Motor neuron (in vitro differentiated cells): ENCODE measurements around the gene PSMB5. TPM values are rescaled to one million over a fixed set of nuclear protein-coding genes. Genes with fewer than 3 reads are reported as not detected.
A peak's percentile ranks its signal among the peaks of the same experiment; 100 is the strongest.

Experiments
- ATAC-seq, 8 experiments: fragments of 200-7000 bp; cut with Tn5 transposase; replicated peaks in 6 of 8; 2 replicates each; pipeline ENCODE4 v1.8.0; 2021; ENCODE audit warnings: mild to moderate bottlenecking in 8 of 8, moderate library complexity in 8 of 8
- H3K27ac ChIP-seq, 2 donors: fragments of 250-450 bp; sonication (Bioruptor Pico); 2 replicates each; pipeline ENCODE4 v1.9.0; 2021; ENCODE audit warnings: antibody characterized with exemption in 2 of 2, mild to moderate bottlenecking in 2 of 2, moderate library complexity in 1 of 2
- H3K4me1 ChIP-seq, 2 donors: fragments of 250-450 bp; sonication (Bioruptor Pico); replicated peaks in 1 of 2; 2 replicates each; pipeline ENCODE4 v1.6.1; 2021; ENCODE audit warnings: antibody characterized with exemption in 2 of 2, mild to moderate bottlenecking in 2 of 2, moderate library complexity in 1 of 2
- H3K4me3 ChIP-seq, 5 donors: fragments of 250-450 bp; sonication (Bioruptor Pico); 2 replicates each; pipeline ENCODE4 v1.9.0; 2021; ENCODE audit warnings: antibody characterized with exemption in 5 of 5, mild to moderate bottlenecking in 5 of 5, moderate library complexity in 4 of 5
- WGBS, 10 experiments: fragments of 450-650 bp; shearing (Covaris generic); methylation state at CpG; one replicate each; pipeline ENCODE4 v1.0.0; 2022; 5-methylcytosine and 5-hydroxymethylcytosine counted together
- in situ Hi-C, 9 experiments: fragments of 400-800 bp; cut with MboI; loops; one replicate each; pipeline ENCODE4 v1.15.0; 2021; ENCODE audit warnings: low sequenced_read_pairs in 9 of 9, low pct_unique_long_range_greater_than_20kb in 2 of 9; ENCODE audit not compliant: unreplicated experiment in 9 of 9
- total RNA-seq, 8 experiments: library from RNA; unstranded; fragments of 300-600 nt; gene quantifications; 2 replicates each; pipeline versions ENCODE4 v1.2.3 to v1.2.4, GENCODE V29; 2022

The PSMB5 gene
- total RNA-seq, 8 experiments from 2014 or later = 109 to 312 (median 143) TPM

GRCh38 chr14:22998329-22999012, 36.2 kb downstream of the PSMB5 start:
- no peak overlapping the region for H3K4me3 ChIP-seq
- H3K27ac ChIP-seq = peak overlapping the region in 1 of 2 donors; percentile 84
- ATAC-seq = no peak
- in situ Hi-C loops = loop anchor here in 4 of 9 experiments (10.0 kb wide), 1 partner anchor 56 kb away; the partner anchor contains the start of gene CDH24 (in 4 of the 4)
- H3K4me1 ChIP-seq = peaks cover 22 to 34% of the 10 kb centered on the region in 2 donors
- 70 to 100% (median 82%) methylated on average over 1 to 5 of the region's 16 CpGs; no CpG with 5 or more reads in 1 of the 10 experiments for WGBS, 10 experiments

- Histone ChIP-seq H3K27ac (peak overlapping the region in 1 of 2 donors; percentile 84), H3K4me3 (no peak overlapping the region), H3K4me1 (peaks cover 22 to 34% of the 10 kb centered on the region in 2 donors)
- peak in 1 of 8 experiments; percentile 2 for ATAC-seq
- WGBS, 10 experiments = 48 to 100% (median 68%) methylated on average over 1 to 9 of the region's 9 CpGs
- in situ Hi-C loops = loop anchor here in 4 of 9 experiments (10.0 kb wide), 1 partner anchor 57 kb away; the partner anchor contains the start of gene CDH24 (in 4 of the 4)
These were observed 36.9 kb downstream of the PSMB5 start for GRCh38 chr14:22997676-22998323.

GRCh38 chr14:22996768-22997654, 37.7 kb downstream of the PSMB5 start:
- peak in 5 of 8 experiments; percentile 54 to 86 (median 82) for ATAC-seq
- in situ Hi-C loops = loop anchor here in 4 of 9 experiments (10.0 kb wide), 1 partner anchor 58 kb away; the partner anchor contains the start of gene CDH24 (in 4 of the 4)
- H3K27ac ChIP-seq = peak overlapping the region; percentile 67 to 84
- WGBS, 10 experiments = 45 to 90% (median 80%) methylated on average over 1 to 4 of the region's 11 CpGs; no CpG with 5 or more reads in 3 of the 10 experiments
- peak overlapping the region in 2 of 5 donors; percentile 8 to 13 for H3K4me3 ChIP-seq
- H3K4me1 ChIP-seq = peaks cover 22 to 34% of the 10 kb centered on the region in 2 donors

DNA sequence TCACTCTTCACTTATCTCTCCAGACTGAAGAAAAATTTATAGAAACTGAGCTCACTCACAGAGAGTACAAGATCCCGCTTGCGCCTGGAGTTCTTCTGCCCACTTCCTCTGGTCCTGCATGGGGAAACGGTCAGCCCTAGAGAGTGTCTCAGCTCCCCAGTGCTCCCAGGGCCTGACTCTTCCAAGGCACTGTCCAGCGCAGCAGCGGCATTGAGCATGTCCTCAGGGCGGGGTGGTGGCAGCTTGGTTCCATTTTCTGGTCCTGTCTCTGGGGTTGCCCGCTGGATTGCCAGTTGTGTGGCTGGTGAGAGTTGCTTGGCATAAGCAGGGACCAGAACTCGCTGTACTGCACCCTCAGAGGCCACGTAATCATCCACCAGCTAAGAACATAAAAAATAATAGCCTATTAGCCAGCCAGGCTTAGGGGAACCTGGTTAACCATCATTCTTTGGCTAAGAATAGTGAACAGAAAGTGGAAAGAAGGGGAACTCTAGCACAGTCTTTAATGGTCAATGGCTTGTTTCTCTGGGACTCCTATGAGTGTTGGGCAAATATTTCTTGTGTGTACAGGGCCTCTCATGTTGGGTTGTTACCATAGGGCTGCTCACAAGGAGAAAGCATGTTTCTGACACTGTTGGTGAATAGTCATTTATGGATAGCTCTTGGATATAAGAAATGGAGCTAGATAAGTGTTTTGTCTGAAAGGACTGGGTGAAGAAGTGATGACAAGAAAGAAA, 38.6 kb downstream of the PSMB5 start:
- in situ Hi-C loops = loop anchor here in 4 of 9 experiments (10.0 kb wide), 1 partner anchor 59 kb away; the partner anchor contains the start of gene CDH24 (in 4 of the 4)
- peaks cover 22 to 34% of the 10 kb centered on the region in 2 donors for H3K4me1 ChIP-seq
- 80 to 100% (median 96%) methylated on average over 1 to 6 of the region's 9 CpGs; no CpG with 5 or more reads in 2 of the 10 experiments for WGBS, 10 experiments
- no peak overlapping the region for H3K4me3 ChIP-seq
- peak in 3 of 8 experiments; percentile 12 to 81 (median 36) for ATAC-seq
- no peak overlapping the region for H3K27ac ChIP-seq

- Histone ChIP-seq H3K4me1 (peaks cover 22 to 33% of the 10 kb centered on the region in 2 donors), H3K4me3 (no peak overlapping the region), H3K27ac (no peak overlapping the region)
- peak in 6 of 8 experiments; percentile 28 to 97 (median 58) for ATAC-seq
- WGBS, 10 experiments = 0 to 21% (median 3%) methylated on average over 2 to 3 of the region's 4 CpGs; no CpG with 5 or more reads in 4 of the 10 experiments
- in situ Hi-C loops = loop anchor here in 4 of 9 experiments (10.0 kb wide), 1 partner anchor 60 kb away; the partner anchor contains the start of gene CDH24 (in 4 of the 4)
These were observed 39.9 kb downstream of the PSMB5 start for GRCh38 chr14:22994762-22995275.

DNA sequence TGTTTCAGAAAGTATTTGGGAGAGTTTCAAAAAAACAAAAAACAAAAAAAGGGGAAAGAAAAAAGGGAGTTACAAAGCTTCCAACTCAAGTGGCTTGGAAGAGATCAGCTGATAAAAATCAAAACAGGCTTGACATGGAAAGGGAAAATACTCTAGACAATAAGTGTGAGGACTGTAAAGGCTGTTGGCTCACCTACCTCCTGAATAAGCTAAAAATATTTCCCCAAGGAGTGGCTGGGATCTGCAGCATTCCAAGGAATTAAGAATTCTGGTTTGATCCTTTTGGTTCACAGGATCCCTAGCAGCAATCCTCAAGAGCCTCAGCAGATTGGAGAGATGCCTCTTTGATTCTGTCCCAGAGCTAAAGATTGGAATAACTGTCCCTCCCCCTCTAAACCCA, 41.2 kb downstream of the PSMB5 start:
- ATAC-seq = no peak
- Histone ChIP-seq H3K4me1 (peaks cover 22 to 27% of the 10 kb centered on the region in 2 donors), H3K27ac (no peak overlapping the region), H3K4me3 (no peak overlapping the region)
- in situ Hi-C loops = loop anchor here in 4 of 9 experiments (10.0 kb wide), 1 partner anchor 61 kb away; the partner anchor contains the start of gene CDH24 (in 4 of the 4)

DNA sequence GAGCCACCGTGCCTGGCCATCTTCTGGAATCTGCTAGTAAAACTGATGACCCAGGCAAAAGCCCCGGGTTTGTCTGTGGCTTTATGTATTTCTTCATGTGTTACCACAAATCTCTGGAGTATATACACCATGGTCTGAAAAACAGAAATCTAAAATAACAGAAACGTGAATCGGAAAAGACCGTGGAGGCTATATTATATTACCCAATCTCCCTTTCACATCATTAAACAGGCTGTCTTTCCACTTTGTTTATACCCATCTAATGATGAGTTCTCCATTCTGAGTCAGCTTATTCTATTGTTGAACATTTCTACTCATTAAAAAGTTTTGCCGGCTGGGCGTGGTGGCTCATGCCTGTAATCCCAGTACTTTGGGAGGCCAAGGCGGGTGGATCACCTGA, 42.8 kb downstream of the PSMB5 start:
- Histone ChIP-seq H3K27ac (no peak overlapping the region), H3K4me1 (peaks cover 9 to 10% of the 10 kb centered on the region in 2 donors), H3K4me3 (no peak overlapping the region)
- in situ Hi-C loops = loop anchor here in 4 of 9 experiments (10.0 kb wide), 1 partner anchor 63 kb away; the partner anchor contains the start of gene CDH24 (in 4 of the 4)
- WGBS, 10 experiments = 77 to 100% (median 97%) methylated on average over 5 to 7 of the region's 8 CpGs; no CpG with 5 or more reads in 4 of the 10 experiments
- ATAC-seq = no peak

GRCh38 chr14:22987291-22987690, 47.4 kb downstream of the PSMB5 start:
- no peak overlapping the region for H3K27ac ChIP-seq
- peaks cover 0 to 5% of the 10 kb centered on the region in 2 donors for H3K4me1 ChIP-seq
- in situ Hi-C loops = loop anchor here in 2 of 9 experiments (10.0 kb wide), 1 partner anchor 78 kb away; no protein-coding TSS in a partner anchor
- ATAC-seq = no peak
- H3K4me3 ChIP-seq = no peak overlapping the region
- 54 to 100% (median 83%) methylated on average over 1 to 2 of the region's 8 CpGs; no CpG with 5 or more reads in 5 of the 10 experiments for WGBS, 10 experiments

- peak overlapping the region in 1 of 5 donors; percentile 6 for H3K4me3 ChIP-seq
- H3K27ac ChIP-seq = no peak overlapping the region
- ATAC-seq = peak; percentile 22 to 59 (median 46)
- 0 to 53% (median 16%) methylated on average over 1 to 5 of the region's 5 CpGs; no CpG with 5 or more reads in 1 of the 10 experiments for WGBS, 10 experiments
- in situ Hi-C loops = loop anchor here in 2 of 9 experiments (10.0 kb wide), 1 partner anchor 78 kb away; no protein-coding TSS in a partner anchor
- peaks cover 0 to 5% of the 10 kb centered on the region in 2 donors for H3K4me1 ChIP-seq
These were observed 48.1 kb downstream of the PSMB5 start for GRCh38 chr14:22986508-22987054.

DNA sequence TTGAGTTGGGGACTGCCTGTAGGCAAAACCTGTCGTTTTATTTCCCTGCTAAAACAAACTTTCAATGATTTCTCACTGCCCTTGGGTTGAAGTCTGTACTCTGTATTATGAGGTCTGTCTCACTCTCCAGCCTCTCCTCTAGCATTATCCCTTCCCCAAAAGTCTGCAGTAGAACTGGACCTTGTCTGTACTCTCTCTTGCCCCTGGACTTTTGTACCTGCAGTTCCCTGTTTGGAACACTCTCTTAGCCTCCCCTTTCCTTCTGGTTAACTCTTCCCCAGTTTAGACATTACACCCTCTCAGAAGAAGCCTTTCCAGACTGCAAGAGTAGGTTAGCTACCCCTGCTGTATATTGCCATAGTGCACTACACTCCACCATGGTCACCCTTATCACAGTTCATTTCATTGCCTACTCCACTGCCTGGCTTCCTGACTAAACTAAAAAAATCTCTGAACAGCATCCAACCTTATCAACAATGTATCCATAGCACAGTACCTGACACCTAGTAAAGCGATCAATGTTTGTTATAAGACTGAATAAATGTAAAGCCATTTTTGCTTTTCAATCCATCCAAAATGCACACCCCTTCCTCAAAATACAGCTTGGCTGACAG, 48.7 kb downstream of the PSMB5 start:
- Histone ChIP-seq H3K27ac (no peak overlapping the region), H3K4me3 (no peak overlapping the region), H3K4me1 (peaks cover 0 to 5% of the 10 kb centered on the region in 2 donors)
- WGBS, 10 experiments = 0 to 67% (median 42%) methylated on average over 1 to 2 of the region's 2 CpGs
- in situ Hi-C loops = loop anchor here in 2 of 9 experiments (10.0 kb wide), 1 partner anchor 79 kb away; no protein-coding TSS in a partner anchor
- no peak for ATAC-seq
